Right lobe of liver (tissue), 4 donors: ENCODE measurements around the gene TBXA2R.

ENCODE experiments used
- POLR2A ChIP-seq: fragments of 450-650 bp; IDR thresholded peaks from one replicate; pipeline ENCODE4 v1.6.1; 2017; ENCODE audit warnings: antibody characterized with exemption, mild to moderate bottlenecking
- TF ChIP-seq, protein P1 (sequence below), 4 donors: fragments of 200-600 bp in 3 of 4; fragments of 450-650 bp in 1 of 4; IDR thresholded peaks; one replicate each; pipeline versions ENCODE4 v1.5.1 to v1.8.0; 2016 to 2022; ENCODE audit warnings: antibody characterized with exemption in 4 of 4, mild to moderate bottlenecking in 2 of 4
- donor health status: DM: no; HTN: no; CAD: no.
- donor health status: DM: no; HTN: no; CAD: no.
- donor health status: DM: no; HTN: yes; CAD: no.

DNA sequence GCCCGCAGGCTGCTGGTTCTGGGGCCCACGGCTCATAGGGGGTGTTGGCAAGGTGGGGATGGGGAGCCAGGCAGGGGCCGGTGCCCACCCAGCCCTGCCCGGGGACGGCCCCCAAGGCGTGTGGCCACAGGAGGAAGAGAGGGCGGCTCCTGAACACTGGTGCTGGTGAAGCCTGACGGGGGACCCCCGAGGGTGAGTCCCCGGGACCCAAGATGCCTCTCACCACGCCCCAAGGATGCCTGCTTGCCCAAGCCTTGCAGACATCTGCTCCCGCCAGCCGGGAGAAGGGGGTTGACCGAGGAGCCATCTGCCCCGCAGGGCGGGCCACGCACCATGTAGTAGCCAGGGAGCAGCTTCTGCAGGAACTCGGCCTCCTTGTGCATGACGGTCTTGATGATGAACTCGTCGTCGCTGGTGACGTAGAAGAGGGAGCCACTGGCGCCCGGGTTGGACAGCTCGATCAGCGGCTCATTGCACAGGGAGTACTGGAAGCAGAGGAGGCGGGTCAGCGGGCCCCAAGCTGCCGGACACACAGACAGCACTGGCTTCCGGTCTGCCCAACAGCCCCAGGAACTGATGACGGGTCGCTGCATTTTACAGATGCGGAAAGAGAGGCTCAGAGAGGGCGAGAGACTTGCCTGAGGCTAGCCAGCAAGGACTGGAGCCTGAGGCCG is 49.5 kb upstream of the TBXA2R start:
- TF ChIP-seq, protein P1, sequence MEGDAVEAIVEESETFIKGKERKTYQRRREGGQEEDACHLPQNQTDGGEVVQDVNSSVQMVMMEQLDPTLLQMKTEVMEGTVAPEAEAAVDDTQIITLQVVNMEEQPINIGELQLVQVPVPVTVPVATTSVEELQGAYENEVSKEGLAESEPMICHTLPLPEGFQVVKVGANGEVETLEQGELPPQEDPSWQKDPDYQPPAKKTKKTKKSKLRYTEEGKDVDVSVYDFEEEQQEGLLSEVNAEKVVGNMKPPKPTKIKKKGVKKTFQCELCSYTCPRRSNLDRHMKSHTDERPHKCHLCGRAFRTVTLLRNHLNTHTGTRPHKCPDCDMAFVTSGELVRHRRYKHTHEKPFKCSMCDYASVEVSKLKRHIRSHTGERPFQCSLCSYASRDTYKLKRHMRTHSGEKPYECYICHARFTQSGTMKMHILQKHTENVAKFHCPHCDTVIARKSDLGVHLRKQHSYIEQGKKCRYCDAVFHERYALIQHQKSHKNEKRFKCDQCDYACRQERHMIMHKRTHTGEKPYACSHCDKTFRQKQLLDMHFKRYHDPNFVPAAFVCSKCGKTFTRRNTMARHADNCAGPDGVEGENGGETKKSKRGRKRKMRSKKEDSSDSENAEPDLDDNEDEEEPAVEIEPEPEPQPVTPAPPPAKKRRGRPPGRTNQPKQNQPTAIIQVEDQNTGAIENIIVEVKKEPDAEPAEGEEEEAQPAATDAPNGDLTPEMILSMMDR (IDR thresholded peaks at IDR 0.05): no peak
- no peak for TF ChIP-seq POLR2A
